Right lobe of liver (tissue), 4 donors: ENCODE data around the gene RSPH6A.

Experiments
- CTCF ChIP-seq, 4 donors: fragments of 200-600 bp in 3 of 4; fragments of 450-650 bp in 1 of 4; IDR thresholded peaks; one replicate each; pipeline versions ENCODE4 v1.5.1 to v1.8.0; 2016 to 2022; ENCODE audit warnings: antibody characterized with exemption in 4 of 4, mild to moderate bottlenecking in 2 of 4
- POLR2A ChIP-seq: fragments of 450-650 bp; IDR thresholded peaks from one replicate; pipeline ENCODE4 v1.6.1; 2017; ENCODE audit warnings: antibody characterized with exemption, mild to moderate bottlenecking
- donor health status: DM: no; HTN: no; CAD: no.
- donor health status: DM: no; HTN: no; CAD: no.
- donor health status: DM: no; HTN: yes; CAD: no.

DNA sequence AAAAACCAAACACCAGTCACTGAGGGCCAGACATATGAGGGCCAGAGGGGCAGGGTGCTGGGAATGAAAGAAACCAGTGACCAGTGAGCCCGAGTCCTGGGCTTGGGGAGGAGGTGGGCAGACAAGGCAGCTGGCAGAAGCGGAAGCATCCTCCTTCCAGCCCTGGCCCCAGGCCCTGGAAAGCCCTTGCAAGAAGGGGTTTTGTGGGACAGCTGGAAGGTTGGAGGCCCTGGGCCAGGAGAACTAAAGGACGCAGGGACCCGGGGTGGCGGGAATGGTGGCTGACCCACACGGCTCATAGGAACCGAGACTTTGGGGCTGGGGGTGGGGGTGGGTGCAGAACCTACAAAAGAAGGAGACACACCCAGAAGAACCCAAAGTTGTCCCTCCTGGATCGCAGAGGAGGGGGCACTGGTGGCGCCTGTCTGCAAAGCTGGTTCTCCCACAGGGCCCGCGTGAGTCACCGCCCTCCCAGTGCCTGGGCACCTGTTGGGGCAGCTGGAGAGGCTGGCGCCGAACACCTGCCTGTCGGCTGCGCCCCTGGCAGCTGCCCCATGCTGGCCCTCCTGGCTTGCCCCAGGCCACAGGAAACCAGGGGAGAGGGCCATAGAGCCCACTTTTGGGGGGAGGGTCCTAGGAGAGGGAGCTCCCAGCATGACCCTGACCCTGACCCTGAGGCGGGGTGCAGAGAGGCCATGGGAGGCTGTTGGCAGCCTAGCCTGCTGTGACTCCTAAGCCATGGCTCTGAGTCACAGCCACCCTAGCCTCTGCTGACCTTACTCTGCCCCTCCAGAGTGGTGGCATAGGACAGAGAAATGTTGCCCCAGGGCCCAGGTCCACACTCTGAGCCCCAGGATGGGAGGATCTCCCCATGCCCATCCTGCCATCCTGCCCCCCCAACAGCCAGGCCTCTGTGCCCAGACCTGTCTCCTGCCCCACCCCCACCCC is 33.6 kb downstream of the RSPH6A start:
- TF ChIP-seq CTCF (IDR thresholded peaks at IDR 0.05) (no peak), POLR2A (no peak)
